Measurements from ENCODE around the gene RNF4.
A peak's percentile ranks its signal among the peaks of the same experiment; 100 is the strongest.

The RNF4 gene

GRCh38 chr4:2515830-2516550, 47.1 kb downstream of the RNF4 start:
- no peak for DNase-seq
- H3K27me3 ChIP-seq (ENCODE audit: insufficient read depth, low read depth, severe bottlenecking): no peaks in the 10 kb centered on the region
- no peaks in the 10 kb centered on the region for H3K9me3 ChIP-seq (ENCODE audit: severe bottlenecking)
- no peak for TF ChIP-seq CTCF (IDR thresholded peaks at IDR 0.05; ENCODE audit: low read depth, low read length)
- peaks cover 45% of the 10 kb centered on the region for H3K36me3 ChIP-seq
- H3K27ac ChIP-seq: no peak overlapping the region
- no peak overlapping the region for H3K4me3 ChIP-seq (ENCODE audit: low read depth, low read length)

GRCh38 chr4:2516635-2517034, 47.7 kb downstream of the RNF4 start:
- no peak for DNase-seq
- H3K9me3 ChIP-seq (ENCODE audit: severe bottlenecking): no peaks in the 10 kb centered on the region
- TF ChIP-seq CTCF (IDR thresholded peaks at IDR 0.05; ENCODE audit: low read depth, low read length): no peak
- peaks cover 43% of the 10 kb centered on the region for H3K36me3 ChIP-seq
- no peaks in the 10 kb centered on the region for H3K27me3 ChIP-seq (ENCODE audit: insufficient read depth, low read depth, severe bottlenecking)
- H3K4me3 ChIP-seq (ENCODE audit: low read depth, low read length): no peak overlapping the region
- no peak overlapping the region for H3K27ac ChIP-seq

- Histone ChIP-seq H3K27me3 (ENCODE audit: insufficient read depth, low read depth, severe bottlenecking) (no peaks in the 10 kb centered on the region), H3K9me3 (ENCODE audit: severe bottlenecking) (no peaks in the 10 kb centered on the region), H3K27ac (no peak overlapping the region), H3K4me3 (ENCODE audit: low read depth, low read length) (no peak overlapping the region), H3K36me3 (no peaks in the 10 kb centered on the region)
- TF ChIP-seq CTCF (IDR thresholded peaks at IDR 0.05; ENCODE audit: low read depth, low read length): no peak
- no peak for DNase-seq
Observed at GRCh38 chr4:2526559-2526958, 57.7 kb downstream of the RNF4 start.

- no peaks in the 10 kb centered on the region for H3K27me3 ChIP-seq (ENCODE audit: insufficient read depth, low read depth, severe bottlenecking)
- peak overlapping the region; percentile 97 for H3K27ac ChIP-seq
- TF ChIP-seq CTCF (IDR thresholded peaks at IDR 0.05; ENCODE audit: low read depth, low read length): no peak
- no peaks in the 10 kb centered on the region for H3K9me3 ChIP-seq (ENCODE audit: severe bottlenecking)
- H3K4me3 ChIP-seq (ENCODE audit: low read depth, low read length): peak overlapping the region; percentile 89
- peaks cover 16% of the 10 kb centered on the region for H3K36me3 ChIP-seq
- no peak for DNase-seq
Observed at GRCh38 chr4:2534904-2535375, 66.0 kb downstream of the RNF4 start.

GRCh38 chr4:2535376-2536192, 66.7 kb downstream of the RNF4 start:
- TF ChIP-seq CTCF (IDR thresholded peaks at IDR 0.05; ENCODE audit: low read depth, low read length): peak; percentile 34; the same call in 1 of the 2 replicates
- DNase-seq: peak; percentile 68
- Histone ChIP-seq H3K9me3 (ENCODE audit: severe bottlenecking) (no peaks in the 10 kb centered on the region), H3K36me3 (peaks cover 16% of the 10 kb centered on the region), H3K27me3 (ENCODE audit: insufficient read depth, low read depth, severe bottlenecking) (no peaks in the 10 kb centered on the region), H3K27ac (peak overlapping the region; percentile 97), H3K4me3 (ENCODE audit: low read depth, low read length) (peak overlapping the region; percentile 89)
